ENCODE data around the gene BLVRB.

GRCh38 chr19:40438284-40438683 lies 27.3 kb downstream of the BLVRB start:
- TF ChIP-seq POLR2A (IDR thresholded peaks at IDR 0.05; ENCODE audit: low read depth, low read length) (no peak), POLR2AphosphoS5 (IDR thresholded peaks at IDR 0.05; ENCODE audit: low read depth, low read length) (no peak), SPI1 (IDR thresholded peaks at IDR 0.05; ENCODE audit: low read depth, low read length) (no peak)
